Upper lobe of left lung (tissue), 6 donors: ENCODE results near the gene LHFPL2. TPM values are rescaled to one million over a fixed set of nuclear protein-coding genes. Genes with fewer than 3 reads are reported as not detected.

Experiments used
- ATAC-seq, 2 donors: fragments of 200-7000 bp; cut with Tn5 transposase; one replicate each; pipeline ENCODE4 v1.9.1; 2022; ENCODE audit warnings: mild to moderate bottlenecking in 2 of 2, moderate library complexity in 2 of 2; ENCODE audit not compliant: low FRiP score in 2 of 2
- DNase-seq, 2 donors: peaks; one replicate each; pipeline ENCODE4 v3.0.0-alpha.2; 2019 to 2020
- H3K27ac ChIP-seq, 4 donors: fragments of 200-600 bp; sonication (generic); one replicate each; pipeline ENCODE4 v1.5.1; 2016 to 2019
- H3K27me3 ChIP-seq, 4 donors: fragments of 200-600 bp; sonication (generic); one replicate each; pipeline ENCODE4 v1.5.1; 2017 to 2019
- H3K36me3 ChIP-seq, 4 donors: fragments of 200-600 bp; sonication (generic); one replicate each; pipeline ENCODE4 v1.5.1; 2016 to 2019
- H3K4me1 ChIP-seq, 4 donors: fragments of 200-600 bp; sonication (generic); one replicate each; pipeline ENCODE4 v1.5.1; 2018 to 2019
- H3K4me3 ChIP-seq, 4 donors: fragments of 200-600 bp; sonication (generic); one replicate each; pipeline ENCODE4 v1.5.1; 2017 to 2019; ENCODE audit warnings: mild to moderate bottlenecking in 2 of 4, moderate library complexity in 1 of 4
- H3K9me3 ChIP-seq, 4 donors: fragments of 200-600 bp; sonication (generic); one replicate each; pipeline ENCODE4 v1.5.1; 2018 to 2019
- CTCF ChIP-seq, 6 experiments: fragments of 450-650 bp in 4 of 6; fragments of 200-600 bp in 2 of 6; sonication (generic) in 2 of 6; IDR thresholded peaks; one replicate each; pipeline ENCODE4 v1.5.1; 2016 to 2019; ENCODE audit warnings: antibody characterized with exemption in 6 of 6
- EP300 ChIP-seq, 4 donors: sonication (generic); formaldehyde crosslinking; IDR thresholded peaks; one replicate each; pipeline ENCODE4 v1.5.1; 2017; ENCODE audit warnings: antibody characterized with exemption in 4 of 4, control low read depth in 2 of 4
- POLR2A ChIP-seq, 4 donors: fragments of 450-650 bp; IDR thresholded peaks; one replicate each; pipeline ENCODE4 v1.5.1; 2016 to 2017; ENCODE audit warnings: antibody characterized with exemption in 4 of 4, mild to moderate bottlenecking in 2 of 4
- POLR2AphosphoS5 ChIP-seq, 2 donors: sonication (generic); formaldehyde crosslinking; IDR thresholded peaks; one replicate each; pipeline ENCODE4 v1.5.1; 2017; ENCODE audit warnings: antibody characterized with exemption in 2 of 2
- WGBS, 2 donors: methylation state at CpG; one replicate each; pipeline ENCODE4 v1.1.5; 2017 to 2018; 5-methylcytosine and 5-hydroxymethylcytosine counted together
- total RNA-seq, 6 donors: library from RNA; depleted of rRNA in 4 of 6; stranded (reverse); fragments of >200 nt in 4 of 6; gene quantifications; one replicate each; pipeline versions ENCODE4 v1.1.0 to v1.2.1, GENCODE V29; 2016 to 2021
- donor health status: DM: no; HTN: no; CAD: no; lungs with moderate emphysema.
- donor health status: DM: no; HTN: yes; CAD: no; lungs with severe emphysema.

Gene LHFPL2
- total RNA-seq, 6 donors from 2014 or later: 17.3 to 69.5 (median 32.9) TPM

- H3K4me1 ChIP-seq: no peaks in the 10 kb centered on the region
- no peaks in the 10 kb centered on the region for H3K9me3 ChIP-seq
- no peak overlapping the region for H3K27ac ChIP-seq
- ATAC-seq: no peak
- DNase-seq: no peak
- TF ChIP-seq POLR2A (IDR thresholded peaks at IDR 0.05) (no peak), CTCF (IDR thresholded peaks at IDR 0.05) (no peak), EP300 (IDR thresholded peaks at IDR 0.05) (no peak), POLR2AphosphoS5 (IDR thresholded peaks at IDR 0.05) (no peak)
- H3K36me3 ChIP-seq: peaks cover 0 to 24% (median 4%) of the 10 kb centered on the region in 4 donors
- H3K4me3 ChIP-seq: no peak overlapping the region
- 95% methylated on average over 2 of the region's 2 CpGs for WGBS, 2 donors
- H3K27me3 ChIP-seq: no peaks in the 10 kb centered on the region
These were observed 16.6 kb downstream of the LHFPL2 start for GRCh38 chr5:78631931-78632330.

GRCh38 chr5:78630047-78630446 lies 18.5 kb downstream of the LHFPL2 start:
- TF ChIP-seq EP300 (IDR thresholded peaks at IDR 0.05) (no peak), POLR2A (IDR thresholded peaks at IDR 0.05) (no peak), POLR2AphosphoS5 (IDR thresholded peaks at IDR 0.05) (no peak), CTCF (IDR thresholded peaks at IDR 0.05) (no peak)
- no peaks in the 10 kb centered on the region for H3K9me3 ChIP-seq
- H3K36me3 ChIP-seq: peaks cover 0 to 24% (median 4%) of the 10 kb centered on the region in 4 donors
- H3K27me3 ChIP-seq: no peaks in the 10 kb centered on the region
- 86 to 87% methylated on average over 6 of the region's 6 CpGs for WGBS, 2 donors
- no peak overlapping the region for H3K4me3 ChIP-seq
- H3K4me1 ChIP-seq: peaks cover 0 to 8% (median 2%) of the 10 kb centered on the region in 4 donors
- no peak for ATAC-seq
- no peak overlapping the region for H3K27ac ChIP-seq
- no peak for DNase-seq

- H3K9me3 ChIP-seq: no peaks in the 10 kb centered on the region
- peaks cover 0 to 24% (median 4%) of the 10 kb centered on the region in 4 donors for H3K36me3 ChIP-seq
- WGBS, 2 donors: 81 to 82% methylated on average over 3 of the region's 3 CpGs
- H3K4me3 ChIP-seq: no peak overlapping the region
- DNase-seq (no peak), ATAC-seq (no peak)
- H3K27me3 ChIP-seq: no peaks in the 10 kb centered on the region
- no peak overlapping the region for H3K27ac ChIP-seq
- no peak for TF ChIP-seq POLR2AphosphoS5 (IDR thresholded peaks at IDR 0.05)
- no peak for TF ChIP-seq EP300 (IDR thresholded peaks at IDR 0.05)
- TF ChIP-seq CTCF (IDR thresholded peaks at IDR 0.05): no peak
- no peak for TF ChIP-seq POLR2A (IDR thresholded peaks at IDR 0.05)
- H3K4me1 ChIP-seq: peaks cover 0 to 8% (median 2%) of the 10 kb centered on the region in 4 donors
These were observed 18.9 kb downstream of the LHFPL2 start for GRCh38 chr5:78629624-78630023.

GRCh38 chr5:78628270-78628992 lies 20.1 kb downstream of the LHFPL2 start:
- DNase-seq (no peak), ATAC-seq (no peak)
- H3K4me1 ChIP-seq: peaks cover 0 to 8% (median 3%) of the 10 kb centered on the region in 4 donors
- H3K27me3 ChIP-seq: no peaks in the 10 kb centered on the region
- H3K36me3 ChIP-seq: peaks cover 0 to 24% (median 4%) of the 10 kb centered on the region in 4 donors
- TF ChIP-seq EP300 (IDR thresholded peaks at IDR 0.05) (no peak), CTCF (IDR thresholded peaks at IDR 0.05) (no peak), POLR2AphosphoS5 (IDR thresholded peaks at IDR 0.05) (no peak), POLR2A (IDR thresholded peaks at IDR 0.05) (no peak)
- no peak overlapping the region for H3K4me3 ChIP-seq
- no peak overlapping the region for H3K27ac ChIP-seq
- WGBS, 2 donors: 78 to 84% methylated on average over 5 of the region's 5 CpGs
- no peaks in the 10 kb centered on the region for H3K9me3 ChIP-seq

GRCh38 chr5:78627766-78628165 lies 20.8 kb downstream of the LHFPL2 start:
- 83 to 89% methylated on average over 6 of the region's 6 CpGs for WGBS, 2 donors
- no peak for TF ChIP-seq CTCF (IDR thresholded peaks at IDR 0.05)
- TF ChIP-seq POLR2AphosphoS5 (IDR thresholded peaks at IDR 0.05): no peak
- TF ChIP-seq EP300 (IDR thresholded peaks at IDR 0.05): no peak
- TF ChIP-seq POLR2A (IDR thresholded peaks at IDR 0.05): no peak
- Histone ChIP-seq H3K4me1 (peaks cover 0 to 8% (median 3%) of the 10 kb centered on the region in 4 donors), H3K27ac (no peak overlapping the region), H3K27me3 (no peaks in the 10 kb centered on the region), H3K4me3 (no peak overlapping the region), H3K9me3 (no peaks in the 10 kb centered on the region), H3K36me3 (peaks cover 0 to 24% (median 4%) of the 10 kb centered on the region in 4 donors)
- ATAC-seq (no peak), DNase-seq (no peak)
